MM.1S (cell line): ENCODE measurements around the gene FGF11.

ENCODE experiments used
- DNase-seq: peaks from one replicate; pipeline ENCODE4 v3.0.0-alpha.2; 2015
- H2AFZ ChIP-seq: fragments of 300-600 bp; sonication (generic); 2 replicates; pipeline ENCODE4 v1.6.0; 2016; ENCODE audit warnings: antibody characterized with exemption, low read length
- H3F3A ChIP-seq: fragments of 300-600 bp; sonication (generic); 2 replicates; pipeline ENCODE4 v1.6.1; 2016; ENCODE audit warnings: mild to moderate bottlenecking, antibody characterized with exemption, low read length, moderate library complexity, mixed read lengths; ENCODE audit not compliant: insufficient read depth
- H3K27ac ChIP-seq: fragments of 300-600 bp; sonication (generic); 2 replicates; pipeline ENCODE4 v1.5.1; 2016; ENCODE audit warnings: mild to moderate bottlenecking, low read length
- H3K27me3 ChIP-seq: fragments of 300-600 bp; sonication (generic); replicated peaks from 2 replicates; pipeline ENCODE4 v1.6.0; 2016; ENCODE audit warnings: low read length; ENCODE audit not compliant: insufficient read depth
- H3K36me3 ChIP-seq: fragments of 300-600 bp; sonication (generic); replicated peaks from 2 replicates; pipeline ENCODE4 v1.6.1; 2016; ENCODE audit warnings: mild to moderate bottlenecking, low read length, mixed read lengths; ENCODE audit not compliant: insufficient read depth
- H3K4me1 ChIP-seq: fragments of 300-600 bp; sonication (generic); 2 replicates; pipeline ENCODE4 v1.6.1; 2016; ENCODE audit warnings: low read length, mixed read lengths
- H3K4me2 ChIP-seq: fragments of 300-600 bp; sonication (generic); 2 replicates; pipeline ENCODE4 v1.6.0; 2016; ENCODE audit warnings: low read depth, low read length
- H3K4me3 ChIP-seq: fragments of 300-600 bp; sonication (generic); 2 replicates; pipeline ENCODE4 v1.5.1; 2016; ENCODE audit warnings: low read length, mixed read lengths
- H3K79me2 ChIP-seq: fragments of 300-600 bp; sonication (generic); 2 replicates; pipeline ENCODE4 v1.6.1; 2016; ENCODE audit warnings: mixed run types, low read length, mixed read lengths
- H3K9ac ChIP-seq: fragments of 300-600 bp; sonication (generic); 2 replicates; pipeline ENCODE4 v1.6.1; 2016; ENCODE audit warnings: low read length, mixed read lengths
- H3K9me2 ChIP-seq: fragments of 300-600 bp; sonication (generic); replicated peaks from 2 replicates; pipeline ENCODE4 v1.6.1; 2016; ENCODE audit warnings: mild to moderate bottlenecking, low read length, mixed read lengths; ENCODE audit not compliant: insufficient read depth
- H3K9me3 ChIP-seq: fragments of 300-600 bp; sonication (generic); replicated peaks from 2 replicates; pipeline ENCODE4 v1.6.1; 2016; ENCODE audit warnings: mild to moderate bottlenecking, low read length, mixed read lengths; ENCODE audit not compliant: insufficient read depth
- H4K20me1 ChIP-seq: fragments of 300-600 bp; sonication (generic); 2 replicates; pipeline ENCODE4 v1.6.1; 2016; ENCODE audit warnings: mild to moderate bottlenecking, low read length, moderate library complexity, mixed read lengths; ENCODE audit not compliant: insufficient read depth
- CTCF ChIP-seq: fragments of 300-600 bp; sonication (generic); IDR thresholded peaks from 2 replicates; pipeline ENCODE4 v1.5.1; 2016; ENCODE audit warnings: antibody characterized with exemption, low read length, mixed read lengths
- EZH2 ChIP-seq: fragments of 300-600 bp; sonication (generic); optimal IDR thresholded peaks from 2 replicates; pipeline ENCODE3; 2017; ENCODE audit warnings: low read depth, mild to moderate bottlenecking, antibody characterized with exemption, low read length, mixed read lengths
- EZH2phosphoT487 ChIP-seq: fragments of 300-600 bp; sonication (generic); IDR thresholded peaks from 2 replicates; pipeline ENCODE4 v1.6.1; 2018; ENCODE audit warnings: antibody characterized with exemption, low read length

FGF11 gene

GRCh38 chr17:7403727-7403976 is 35.7 kb upstream of the FGF11 start:
- peaks cover 26% of the 10 kb centered on the region for H3K27me3 ChIP-seq
- H3K79me2 ChIP-seq = no peaks in the 10 kb centered on the region; the same call in 1 of the 2 replicates
- peak overlapping the region; percentile 61 for H3K4me2 ChIP-seq
- H2AFZ ChIP-seq = peak overlapping the region; percentile 81
- H3K9me2 ChIP-seq = no peaks in the 10 kb centered on the region
- no peaks in the 10 kb centered on the region for H3K9me3 ChIP-seq
- TF ChIP-seq CTCF (no peak), EZH2phosphoT487 (no peak), EZH2 (no peak)
- no peak for DNase-seq
- H3K27ac ChIP-seq = no peak overlapping the region
- H3F3A ChIP-seq = no peaks in the 10 kb centered on the region
- peaks cover 4% of the 10 kb centered on the region; the same call in 1 of the 2 replicates for H3K4me1 ChIP-seq
- no peaks in the 10 kb centered on the region for H4K20me1 ChIP-seq
- peak overlapping the region; percentile 76 for H3K4me3 ChIP-seq
- H3K9ac ChIP-seq = peak overlapping the region; percentile 64
- no peaks in the 10 kb centered on the region for H3K36me3 ChIP-seq

GRCh38 chr17:7403977-7404736 is 35.2 kb upstream of the FGF11 start, which contains the start of gene TMEM256:
Gene TMEM256, minus strand, starts transcription at chr17:7404097. Its CDS starts 13 bp downstream, at chr17:7404084.
- Histone ChIP-seq H3F3A (no peaks in the 10 kb centered on the region), H3K79me2 (no peaks in the 10 kb centered on the region; the same call in 1 of the 2 replicates), H4K20me1 (no peaks in the 10 kb centered on the region), H3K4me1 (peaks cover 4% of the 10 kb centered on the region; the same call in 1 of the 2 replicates), H3K27me3 (peaks cover 31% of the 10 kb centered on the region), H2AFZ (peak within 1 kb of the TSS; percentile 81), H3K27ac (peak within 1 kb of the TSS; percentile 55; the same call in 1 of the 2 replicates), H3K9me2 (no peaks in the 10 kb centered on the region), H3K4me3 (peak within 1 kb of the TSS; percentile 76), H3K9ac (peak within 1 kb of the TSS; percentile 64), H3K4me2 (peak within 1 kb of the TSS; percentile 86), H3K36me3 (no peaks in the 10 kb centered on the region), H3K9me3 (no peaks in the 10 kb centered on the region)
- peak; percentile 99 for DNase-seq
- TF ChIP-seq EZH2phosphoT487 (no peak), EZH2 (no peak), CTCF (no peak)

GRCh38 chr17:7404737-7405349 is 34.5 kb upstream of the FGF11 start:
- H3K9me2 ChIP-seq = no peaks in the 10 kb centered on the region
- peak overlapping the region; percentile 86 for H3K4me2 ChIP-seq
- H3K9me3 ChIP-seq = no peaks in the 10 kb centered on the region
- peak overlapping the region; percentile 72 for H2AFZ ChIP-seq
- peak overlapping the region; percentile 52; the same call in 1 of the 2 replicates for H3K9ac ChIP-seq
- peak overlapping the region; percentile 69 for H3K4me3 ChIP-seq
- H3K27ac ChIP-seq = no peak overlapping the region
- DNase-seq = no peak
- no peaks in the 10 kb centered on the region; the same call in 1 of the 2 replicates for H3K79me2 ChIP-seq
- no peaks in the 10 kb centered on the region for H3F3A ChIP-seq
- H4K20me1 ChIP-seq = no peaks in the 10 kb centered on the region
- H3K4me1 ChIP-seq = peaks cover 4% of the 10 kb centered on the region; the same call in 1 of the 2 replicates
- H3K36me3 ChIP-seq = no peaks in the 10 kb centered on the region
- TF ChIP-seq EZH2 (no peak), EZH2phosphoT487 (no peak)
- peaks cover 36% of the 10 kb centered on the region for H3K27me3 ChIP-seq
